ENCODE results near the gene HEXIM2.
A peak's percentile ranks its signal among the peaks of the same experiment; 100 is the strongest.
"Not testable (repeated sequence)": the region's sequence is repeated elsewhere in the genome, so short reads cannot be mapped to it uniquely, and the experiment has no call there.

Gene HEXIM2

GRCh38 chr17:45161288-45162024, at the start of gene HEXIM2:
Gene HEXIM2 (plus strand): TSS chr17:45161875. CDS start chr17:45162794, 919 bp downstream.
- peak; percentile 97 for DNase-seq (ENCODE audit: low read depth, low spot score)

- no peak for DNase-seq (ENCODE audit: low read depth, low spot score)
Observed at GRCh38 chr17:45112559-45113423, 48.9 kb upstream of the HEXIM2 start.

- no peak for DNase-seq (ENCODE audit: low read depth, low spot score)
Observed at GRCh38 chr17:45113424-45113754, 48.3 kb upstream of the HEXIM2 start.

GRCh38 chr17:45114117-45114932, 47.4 kb upstream of the HEXIM2 start:
- no peak for DNase-seq (ENCODE audit: low read depth, low spot score)

- no peak for DNase-seq (ENCODE audit: low read depth, low spot score)
Observed at GRCh38 chr17:45115015-45115625, 46.6 kb upstream of the HEXIM2 start.

GRCh38 chr17:45115871-45116270, 45.8 kb upstream of the HEXIM2 start:
- DNase-seq (ENCODE audit: low read depth, low spot score) = no peak

- DNase-seq (ENCODE audit: low read depth, low spot score) = no peak
Observed at GRCh38 chr17:45116434-45117016, 45.1 kb upstream of the HEXIM2 start.

- DNase-seq (ENCODE audit: low read depth, low spot score) = no peak
Observed at GRCh38 chr17:45117334-45117733, 44.3 kb upstream of the HEXIM2 start.

GRCh38 chr17:45117848-45118646, 43.6 kb upstream of the HEXIM2 start:
- DNase-seq (ENCODE audit: low read depth, low spot score) = no peak

- DNase-seq (ENCODE audit: low read depth, low spot score) = no peak
Observed at GRCh38 chr17:45118691-45119090, 43.0 kb upstream of the HEXIM2 start.

GRCh38 chr17:45119964-45120363, 41.7 kb upstream of the HEXIM2 start:
- DNase-seq (ENCODE audit: low read depth, low spot score) = no peak

GRCh38 chr17:45120558-45120957, 41.1 kb upstream of the HEXIM2 start:
- no peak for DNase-seq (ENCODE audit: low read depth, low spot score)

GRCh38 chr17:45121055-45121454, 40.6 kb upstream of the HEXIM2 start:
- no peak for DNase-seq (ENCODE audit: low read depth, low spot score)

- DNase-seq (ENCODE audit: low read depth, low spot score) = no peak
Observed at GRCh38 chr17:45123076-45123770, 38.5 kb upstream of the HEXIM2 start.

GRCh38 chr17:45123930-45124796, 37.5 kb upstream of the HEXIM2 start:
- no peak for DNase-seq (ENCODE audit: low read depth, low spot score)

- not testable (repeated sequence) for DNase-seq (ENCODE audit: low read depth, low spot score)
Observed at GRCh38 chr17:45124797-45125122, 36.9 kb upstream of the HEXIM2 start.

- no peak for DNase-seq (ENCODE audit: low read depth, low spot score)
Observed at GRCh38 chr17:45125509-45125908, 36.2 kb upstream of the HEXIM2 start.

GRCh38 chr17:45127207-45127547, 34.5 kb upstream of the HEXIM2 start:
- DNase-seq (ENCODE audit: low read depth, low spot score) = no peak

Data from activated naive CD8-positive, alpha-beta T cell treated with anti-CD3 and anti-CD28 coated beads, Interleukin-2, amount 50 U/mL, for 16 hours (primary cell).